GM20000 (cell line): Measurements from ENCODE around the gene PITHD1.

Source experiments
- DNase-seq: peaks from one replicate; pipeline ENCODE4 v3.0.0; 2012; ENCODE audit warnings: low spot score
- CTCF ChIP-seq: IDR thresholded peaks from 2 replicates; pipeline ENCODE4 v1.5.1; 2012; ENCODE audit warnings: mild to moderate bottlenecking, control low read depth; ENCODE audit errors: extremely low read depth, missing control alignments

PITHD1 gene

GRCh38 chr1:23745515-23745914 is 32.7 kb upstream of the PITHD1 start:
- DNase-seq, result peak; percentile 79

GRCh38 chr1:23748016-23748415 is 30.2 kb upstream of the PITHD1 start:
- no peak for DNase-seq
- TF ChIP-seq CTCF, result no peak

More at GRCh38 chr1:23745515-23745914, 32.7 kb upstream of the PITHD1 start:
- TF ChIP-seq CTCF, result peak; percentile 13

GRCh38 chr1:23751050-23751814 is 27.0 kb upstream of the PITHD1 start:
- DNase-seq, result peak; percentile 79
- TF ChIP-seq CTCF, result peak; percentile 58

GRCh38 chr1:23751815-23752200 is 26.4 kb upstream of the PITHD1 start:
- DNase-seq, result no peak
- no peak for TF ChIP-seq CTCF

GRCh38 chr1:23752909-23753308 is 25.3 kb upstream of the PITHD1 start:
- no peak for TF ChIP-seq CTCF
- DNase-seq, result no peak

- no peak for TF ChIP-seq CTCF
These were observed 21.5 kb upstream of the PITHD1 start for GRCh38 chr1:23756676-23757075.

GRCh38 chr1:23757812-23758211 is 20.4 kb upstream of the PITHD1 start:
- TF ChIP-seq CTCF, result no peak
- DNase-seq, result no peak

More at GRCh38 chr1:23756676-23757075, 21.5 kb upstream of the PITHD1 start:
- DNase-seq, result no peak
